CD4-positive, CD25-positive, alpha-beta regulatory T cell (primary cell): ENCODE results near the gene ARID3A. TPM values are rescaled to one million over a fixed set of nuclear protein-coding genes. Genes with fewer than 3 reads are reported as not detected.

Source experiments
- ATAC-seq, 2 donors: fragments of 150-1000 bp; cut with Tn5 transposase; one replicate each; pipeline ENCODE4 v1.10.0; 2021; ENCODE audit warnings: low read depth in 2 of 2, moderate number of reproducible peaks in 2 of 2, moderate library complexity in 1 of 2
- DNase-seq, 3 donors: peaks; one replicate each; pipeline versions ENCODE4 v3.0.0 to v3.0.0-alpha.2; 2012 to 2022; ENCODE audit warnings: mixed read lengths in 1 of 3
- H3K27ac ChIP-seq: one replicate; pipeline ENCODE4 v1.7.0; 2013; ENCODE audit warnings: mild to moderate bottlenecking, low read length; ENCODE audit not compliant: insufficient read depth, poor library complexity, severe bottlenecking
- H3K27me3 ChIP-seq: one replicate; pipeline ENCODE4 v1.7.0; 2013; ENCODE audit warnings: low read length; ENCODE audit not compliant: control insufficient read depth, insufficient read depth
- H3K36me3 ChIP-seq: one replicate; pipeline ENCODE4 v1.7.0; 2013; ENCODE audit warnings: mild to moderate bottlenecking, low read length, moderate library complexity; ENCODE audit not compliant: control insufficient read depth, insufficient read depth
- H3K4me1 ChIP-seq: 2 replicates; pipeline ENCODE4 v1.7.0; 2013; ENCODE audit warnings: mild to moderate bottlenecking, low read length; ENCODE audit not compliant: insufficient read depth, control insufficient read depth, poor library complexity, severe bottlenecking
- H3K4me3 ChIP-seq: one replicate; pipeline ENCODE4 v1.7.0; 2013; ENCODE audit warnings: low read depth, mild to moderate bottlenecking, low read length, moderate library complexity
- H3K9me3 ChIP-seq, 2 experiments: 1 replicate in 1 of 2; 2 replicates in 1 of 2; pipeline ENCODE4 v1.7.0; 2013; ENCODE audit warnings: low read length in 2 of 2, mild to moderate bottlenecking in 1 of 2, moderate library complexity in 1 of 2; ENCODE audit not compliant: control insufficient read depth in 2 of 2
- H3K27ac Mint-ChIP-seq, 3 donors: one replicate each; pipeline ENCODE4 v1.8.0; 2020 to 2022; ENCODE audit warnings: mild to moderate bottlenecking in 3 of 3, mixed read lengths in 3 of 3, moderate library complexity in 2 of 3
- H3K27me3 Mint-ChIP-seq: one replicate; pipeline ENCODE4 v1.8.0; 2022; ENCODE audit warnings: mild to moderate bottlenecking, mixed read lengths
- H3K36me3 Mint-ChIP-seq: one replicate; pipeline ENCODE4 v1.8.0; 2020; ENCODE audit warnings: mixed read lengths
- H3K4me1 Mint-ChIP-seq, 4 donors: one replicate each; pipeline ENCODE4 v1.8.0; 2020 to 2022; ENCODE audit warnings: mixed read lengths in 4 of 4, mild to moderate bottlenecking in 1 of 4
- H3K4me3 Mint-ChIP-seq, 4 donors: one replicate each; pipeline ENCODE4 v1.8.0; 2020 to 2022; ENCODE audit warnings: mild to moderate bottlenecking in 4 of 4, mixed read lengths in 4 of 4, moderate library complexity in 3 of 4
- H3K9me3 Mint-ChIP-seq, 7 donors: one replicate each; pipeline ENCODE4 v1.8.0; 2020 to 2022; ENCODE audit warnings: mixed read lengths in 7 of 7, mild to moderate bottlenecking in 3 of 7, moderate library complexity in 2 of 7
- polyA plus RNA-seq, 4 donors: library from polyadenylated mRNA; unstranded; fragments of 300-500 nt; fragmentation: Illumina TruSeq; gene quantifications; one replicate each; pipeline ENCODE4 v1.2.3, GENCODE V29; 2021
- total RNA-seq: library from RNA; stranded (reverse); gene quantifications from one replicate; pipeline ENCODE4 v1.2.3, GENCODE V29; 2022

The ARID3A gene
- total and polyA plus RNA-seq, 5 donors from 2014 or later, result 0.63 to 14.4 (median 1.3) TPM

DNA sequence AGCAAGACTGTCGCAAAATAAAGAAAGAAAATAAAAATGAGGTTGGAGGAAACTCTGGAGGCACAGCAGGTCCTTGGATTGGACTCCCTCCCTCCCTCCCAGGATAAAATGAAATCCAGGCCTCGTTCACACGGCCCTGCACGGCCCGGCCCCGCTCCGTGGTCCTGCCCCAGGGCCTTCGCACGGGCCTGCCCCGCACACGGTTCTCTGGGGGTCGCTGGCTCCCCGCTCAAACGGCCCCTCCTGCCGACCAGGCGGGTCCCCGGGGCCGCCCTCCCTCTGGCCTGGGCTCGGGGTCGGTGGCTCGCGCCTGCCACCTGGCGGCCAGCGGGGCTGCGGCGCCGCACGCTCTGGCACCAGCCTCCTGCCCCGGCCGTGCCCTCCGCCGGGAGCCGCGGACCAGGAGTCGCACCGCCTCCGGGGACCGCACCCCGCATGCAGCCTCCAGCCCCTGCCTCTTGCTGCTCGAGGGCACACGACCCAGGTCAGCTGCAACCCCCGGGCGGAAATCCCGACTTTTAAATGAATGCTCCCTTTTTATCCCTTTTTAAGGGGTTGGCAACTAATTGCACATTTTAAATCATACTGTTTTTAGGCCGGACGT, 56.8 kb downstream of the ARID3A start:
- H3K4me3 Mint-ChIP-seq, result peak overlapping the region in 1 of 4 donors; percentile 19
- ATAC-seq, result peak; percentile 75 to 76

DNA sequence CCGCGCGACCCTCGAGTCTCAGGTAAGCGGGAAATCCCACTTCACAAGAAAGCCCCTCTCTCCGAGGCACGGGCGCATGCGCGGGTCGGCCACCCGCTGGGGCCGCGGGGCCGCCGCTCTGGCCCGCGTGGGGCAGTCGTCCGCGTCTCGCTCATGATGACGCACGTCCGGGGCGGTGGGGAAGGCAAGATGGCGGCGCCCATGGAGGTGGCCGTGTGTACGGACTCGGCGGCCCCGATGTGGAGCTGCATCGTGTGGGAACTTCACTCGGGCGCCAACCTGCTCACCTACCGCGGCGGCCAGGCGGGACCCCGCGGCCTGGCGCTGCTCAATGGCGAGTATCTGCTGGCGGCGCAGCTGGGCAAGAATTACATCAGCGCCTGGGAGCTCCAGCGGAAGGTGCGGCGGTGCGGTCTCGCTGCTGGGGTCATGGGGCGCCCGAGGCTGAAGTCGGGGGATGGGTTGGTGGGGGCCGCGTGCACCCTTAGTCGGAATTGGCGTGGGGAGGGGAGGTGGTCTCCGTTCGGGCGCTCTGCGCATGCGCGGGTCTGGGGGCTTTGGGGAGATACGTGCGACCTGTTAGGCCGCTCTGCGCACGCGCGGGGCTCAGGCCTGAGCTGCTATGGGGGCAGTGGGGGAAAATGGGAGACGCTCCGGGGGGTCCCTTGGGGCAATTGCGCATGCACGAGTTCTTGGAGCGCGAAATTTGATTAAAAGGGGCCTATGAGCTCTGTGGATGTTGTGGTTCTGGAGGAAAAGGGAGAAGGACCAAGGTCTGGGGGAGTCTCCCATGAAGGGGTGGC, 58.5 kb downstream of the ARID3A start, which contains the start of gene WDR18:
Gene WDR18, plus strand, starts transcription at position 181 of the 803 bp plus-strand sequence. Its CDS starts 9 bp downstream, at position 190.
- peak within 1 kb of the TSS; percentile 53 to 91 (median 87) for H3K27ac Mint-ChIP-seq
- H3K27me3 Mint-ChIP-seq, result no peaks in the 10 kb centered on the region
- peaks cover 15% of the 10 kb centered on the region for H3K36me3 ChIP-seq
- no peaks in the 10 kb centered on the region for H3K27me3 ChIP-seq
- no peaks in the 10 kb centered on the region for H3K36me3 Mint-ChIP-seq
- H3K4me1 ChIP-seq, result peaks cover 22% of the 10 kb centered on the region
- H3K27ac ChIP-seq, result peak within 1 kb of the TSS; percentile 82
- H3K9me3 Mint-ChIP-seq, result no peaks in the 10 kb centered on the region
- peak; percentile 81 to 90 (median 82) for DNase-seq
- H3K4me3 ChIP-seq, result peak within 1 kb of the TSS; percentile 65
- H3K4me3 Mint-ChIP-seq, result peak within 1 kb of the TSS; percentile 90 to 95 (median 92)
- ATAC-seq, result peak; percentile 85 to 89
- H3K9me3 ChIP-seq, result no peaks in the 10 kb centered on the region
- H3K4me1 Mint-ChIP-seq, result peaks cover 0 to 24% (median 14%) of the 10 kb centered on the region in 4 donors

More for the DNA sequence above, 56.8 kb downstream of the ARID3A start:
- Histone ChIP-seq H3K36me3 (peaks cover 9% of the 10 kb centered on the region), H3K27ac (no peak overlapping the region), H3K4me1 (peaks cover 22% of the 10 kb centered on the region), H3K4me3 (no peak overlapping the region), H3K27me3 (no peaks in the 10 kb centered on the region), H3K9me3 (no peaks in the 10 kb centered on the region)
- H3K4me1 Mint-ChIP-seq, result peaks cover 0 to 24% (median 13%) of the 10 kb centered on the region in 4 donors
- H3K9me3 Mint-ChIP-seq, result no peaks in the 10 kb centered on the region
- peak; percentile 63 to 70 (median 63) for DNase-seq
- H3K36me3 Mint-ChIP-seq, result no peaks in the 10 kb centered on the region
- peak overlapping the region in 1 of 3 donors; percentile 85 for H3K27ac Mint-ChIP-seq
- no peaks in the 10 kb centered on the region for H3K27me3 Mint-ChIP-seq

DNA sequence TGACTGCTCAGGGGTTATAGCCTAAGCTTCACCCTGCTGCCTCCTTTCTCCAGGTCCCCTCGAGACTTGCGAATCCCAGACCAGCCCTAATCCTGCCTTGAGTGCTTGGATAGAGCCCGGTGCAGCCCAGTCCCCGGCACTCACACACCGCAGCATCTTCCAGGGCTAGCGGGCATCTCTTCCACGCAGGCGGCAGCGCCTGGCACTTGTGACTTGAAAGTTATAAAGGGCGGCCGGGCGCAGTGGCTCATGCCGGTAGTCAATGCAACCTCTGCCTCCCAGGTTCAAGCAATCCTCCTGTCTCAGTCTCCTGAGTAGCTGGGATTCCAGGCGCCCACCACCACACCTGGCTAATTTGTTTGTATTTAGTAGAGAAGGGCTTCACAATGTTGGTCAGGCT, 60.2 kb downstream of the ARID3A start:
- H3K27me3 ChIP-seq, result no peaks in the 10 kb centered on the region
- peaks cover 22% of the 10 kb centered on the region for H3K4me1 ChIP-seq
- H3K4me3 ChIP-seq, result no peak overlapping the region
- H3K4me3 Mint-ChIP-seq, result peak overlapping the region; percentile 72 to 94 (median 88)
- H3K27me3 Mint-ChIP-seq, result no peaks in the 10 kb centered on the region
- H3K36me3 Mint-ChIP-seq, result no peaks in the 10 kb centered on the region
- ATAC-seq, result no peak
- H3K27ac ChIP-seq, result no peak overlapping the region
- H3K27ac Mint-ChIP-seq, result peak overlapping the region in 1 of 3 donors; percentile 45
- no peaks in the 10 kb centered on the region for H3K9me3 ChIP-seq
- peaks cover 15% of the 10 kb centered on the region for H3K36me3 ChIP-seq
- H3K4me1 Mint-ChIP-seq, result peaks cover 0 to 24% (median 14%) of the 10 kb centered on the region in 4 donors
- no peak for DNase-seq
- no peaks in the 10 kb centered on the region for H3K9me3 Mint-ChIP-seq

DNA sequence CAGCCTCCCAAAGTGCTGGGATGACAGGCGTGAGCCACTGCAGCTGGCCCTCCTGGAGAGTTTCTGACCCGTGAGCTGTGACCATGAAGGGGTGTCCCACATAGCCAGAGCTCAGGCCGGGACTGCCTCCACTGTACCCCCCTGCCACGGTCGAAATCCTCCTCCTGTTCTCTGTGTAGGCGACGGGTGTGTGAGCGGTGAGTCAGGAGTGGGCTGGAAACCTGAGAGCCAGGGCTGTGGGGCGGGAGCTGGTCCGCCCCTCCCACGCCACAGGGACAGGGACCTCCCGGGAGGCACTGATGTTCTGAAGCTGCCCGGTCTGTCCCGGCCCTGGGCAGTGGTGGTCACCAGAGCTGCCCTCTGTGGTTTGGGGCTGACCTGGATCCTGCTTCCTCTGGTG, 62.2 kb downstream of the ARID3A start:
- Mint-ChIP-seq H3K27me3 (no peaks in the 10 kb centered on the region), H3K36me3 (peaks cover 3% of the 10 kb centered on the region), H3K4me3 (no peak overlapping the region), H3K27ac (no peak overlapping the region), H3K4me1 (peaks cover 0 to 24% (median 13%) of the 10 kb centered on the region in 4 donors), H3K9me3 (no peaks in the 10 kb centered on the region)
- Histone ChIP-seq H3K27me3 (no peaks in the 10 kb centered on the region), H3K27ac (no peak overlapping the region), H3K36me3 (peaks cover 15% of the 10 kb centered on the region), H3K4me1 (peaks cover 16% of the 10 kb centered on the region), H3K9me3 (no peaks in the 10 kb centered on the region), H3K4me3 (no peak overlapping the region)
- no peak for DNase-seq
- no peak for ATAC-seq

DNA sequence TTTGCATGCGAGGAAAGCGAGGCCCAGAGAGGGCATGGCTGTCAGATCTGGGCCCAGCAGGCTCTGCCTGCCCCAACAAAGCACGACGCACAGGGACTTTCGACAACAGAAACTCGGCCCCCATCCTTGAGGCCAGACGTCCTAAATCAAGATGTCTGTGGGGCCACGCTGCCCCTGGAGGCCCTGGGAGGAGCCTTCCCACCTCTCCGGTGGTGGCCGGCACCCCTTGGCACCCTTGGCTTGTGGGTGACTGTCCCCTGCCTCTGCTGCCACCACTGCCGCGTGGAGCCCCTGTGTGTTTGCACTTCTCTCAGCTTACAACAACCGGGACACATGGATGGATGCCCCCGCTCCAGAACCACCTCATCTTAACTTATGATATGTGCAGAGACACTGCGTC, 62.7 kb downstream of the ARID3A start:
- Histone ChIP-seq H3K9me3 (no peaks in the 10 kb centered on the region), H3K4me1 (peaks cover 11% of the 10 kb centered on the region), H3K4me3 (no peak overlapping the region), H3K27ac (no peak overlapping the region), H3K36me3 (peaks cover 18% of the 10 kb centered on the region), H3K27me3 (no peaks in the 10 kb centered on the region)
- ATAC-seq, result no peak
- H3K4me1 Mint-ChIP-seq, result peaks cover 0 to 23% (median 13%) of the 10 kb centered on the region in 4 donors
- no peaks in the 10 kb centered on the region for H3K9me3 Mint-ChIP-seq
- H3K4me3 Mint-ChIP-seq, result no peak overlapping the region
- H3K27ac Mint-ChIP-seq, result no peak overlapping the region
- no peaks in the 10 kb centered on the region for H3K27me3 Mint-ChIP-seq
- DNase-seq, result no peak
- peaks cover 3% of the 10 kb centered on the region for H3K36me3 Mint-ChIP-seq

DNA sequence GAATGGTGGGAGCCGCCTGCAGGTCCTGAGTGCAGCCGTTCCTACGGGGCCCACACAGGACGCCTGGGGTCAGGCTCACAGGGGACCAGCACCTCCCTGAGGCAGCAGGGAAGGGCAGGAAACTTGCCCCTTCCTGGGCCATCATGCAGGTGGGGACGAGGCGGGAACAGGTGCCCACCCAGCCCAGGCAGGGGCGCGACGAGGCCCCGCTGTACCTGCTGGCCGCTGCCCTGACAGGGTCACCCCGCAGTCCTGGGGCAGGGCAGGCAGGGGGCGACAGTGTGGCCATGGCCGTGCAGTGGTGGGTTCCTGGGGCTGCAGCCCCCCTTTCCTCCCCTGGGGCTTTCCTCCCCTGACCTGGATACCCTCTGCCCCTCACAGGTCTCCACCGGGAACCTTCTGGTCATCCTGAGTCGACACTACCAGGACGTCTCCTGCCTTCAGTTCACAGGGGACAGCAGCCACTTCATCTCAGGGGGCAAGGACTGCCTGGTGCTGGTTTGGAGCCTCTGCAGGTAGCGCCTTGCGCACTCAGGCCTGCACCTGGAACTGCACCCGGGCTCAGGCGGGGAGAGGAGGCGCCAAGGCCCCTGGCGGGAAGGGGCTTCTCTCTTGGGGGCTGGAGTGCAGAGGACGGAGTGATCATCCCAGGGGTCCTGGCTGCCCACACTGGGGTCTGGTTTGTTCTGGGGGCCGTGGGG, 63.7 kb downstream of the ARID3A start:
- no peak overlapping the region for H3K27ac ChIP-seq
- no peak for DNase-seq
- H3K4me1 ChIP-seq, result peaks cover 4% of the 10 kb centered on the region
- no peak overlapping the region for H3K27ac Mint-ChIP-seq
- no peaks in the 10 kb centered on the region for H3K9me3 ChIP-seq
- peaks cover 18% of the 10 kb centered on the region for H3K36me3 ChIP-seq
- no peak overlapping the region for H3K4me3 ChIP-seq
- no peaks in the 10 kb centered on the region for H3K9me3 Mint-ChIP-seq
- H3K4me3 Mint-ChIP-seq, result no peak overlapping the region
- H3K27me3 Mint-ChIP-seq, result no peaks in the 10 kb centered on the region
- H3K36me3 Mint-ChIP-seq, result peaks cover 3% of the 10 kb centered on the region
- H3K27me3 ChIP-seq, result no peaks in the 10 kb centered on the region
- peaks cover 0 to 13% (median 9%) of the 10 kb centered on the region in 4 donors for H3K4me1 Mint-ChIP-seq
- no peak for ATAC-seq

DNA sequence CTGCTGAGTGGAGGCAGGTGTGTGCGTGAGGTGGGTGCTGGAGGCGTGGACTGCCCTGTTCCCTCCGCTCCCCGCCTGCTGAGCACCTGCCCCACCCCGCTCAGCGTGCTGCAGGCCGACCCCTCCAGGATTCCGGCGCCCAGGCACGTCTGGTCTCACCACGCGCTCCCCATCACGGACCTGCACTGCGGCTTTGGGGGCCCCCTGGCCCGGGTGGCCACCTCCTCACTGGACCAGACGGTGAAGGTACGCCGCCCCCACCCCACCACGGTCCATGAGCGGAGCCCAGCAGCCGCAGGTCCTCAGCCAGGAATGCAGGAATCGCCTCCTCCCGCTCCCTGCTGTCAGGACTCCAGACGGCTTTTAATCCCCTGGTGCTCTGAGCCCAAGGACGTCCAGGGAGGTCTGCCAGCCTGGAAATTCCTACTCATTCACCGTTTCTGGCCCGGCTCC, 64.3 kb downstream of the ARID3A start:
- H3K36me3 Mint-ChIP-seq, result peaks cover 3% of the 10 kb centered on the region
- no peak for ATAC-seq
- Histone ChIP-seq H3K9me3 (no peaks in the 10 kb centered on the region), H3K27ac (no peak overlapping the region), H3K4me3 (no peak overlapping the region), H3K27me3 (no peaks in the 10 kb centered on the region), H3K36me3 (peaks cover 18% of the 10 kb centered on the region), H3K4me1 (no peaks in the 10 kb centered on the region)
- no peaks in the 10 kb centered on the region for H3K9me3 Mint-ChIP-seq
- H3K4me3 Mint-ChIP-seq, result no peak overlapping the region
- peaks cover 0 to 6% (median 4%) of the 10 kb centered on the region in 4 donors for H3K4me1 Mint-ChIP-seq
- peak overlapping the region in 1 of 3 donors; percentile 38 for H3K27ac Mint-ChIP-seq
- DNase-seq, result no peak
- no peaks in the 10 kb centered on the region for H3K27me3 Mint-ChIP-seq
